Osteoblast (primary cell): ENCODE measurements around the gene MORN4. TPM values are rescaled to one million over a fixed set of nuclear protein-coding genes. Genes with fewer than 3 reads are reported as not detected.

Source experiments
- DNase-seq: peaks from one replicate; pipeline ENCODE4 v3.0.0; 2011; ENCODE audit warnings: low spot score, mixed read lengths; ENCODE audit not compliant: insufficient read length; ENCODE audit errors: missing footprints
- H2AFZ ChIP-seq: 2 replicates; pipeline ENCODE4 v1.6.0; 2011; ENCODE audit warnings: mild to moderate bottlenecking, low read length
- H3K27ac ChIP-seq: 2 replicates; pipeline ENCODE4 v1.5.1; 2011; ENCODE audit warnings: mild to moderate bottlenecking, low read depth, low read length, moderate library complexity
- H3K27me3 ChIP-seq: 2 replicates; pipeline ENCODE4 v1.6.0; 2012; ENCODE audit warnings: mild to moderate bottlenecking, control low read depth, inconsistent platforms, low read length, moderate library complexity; ENCODE audit not compliant: insufficient read depth
- H3K36me3 ChIP-seq: 2 replicates; pipeline ENCODE4 v1.5.1; 2011; ENCODE audit warnings: mild to moderate bottlenecking, low read length, control low read depth, moderate library complexity; ENCODE audit not compliant: insufficient read depth
- H3K4me1 ChIP-seq: 2 replicates; pipeline ENCODE4 v1.5.1; 2011; ENCODE audit warnings: mild to moderate bottlenecking, low read length, control low read depth, moderate library complexity; ENCODE audit not compliant: insufficient read depth
- H3K4me2 ChIP-seq: 2 replicates; pipeline ENCODE4 v1.6.0; 2011; ENCODE audit warnings: mild to moderate bottlenecking, low read length; ENCODE audit not compliant: insufficient read depth
- H3K4me3 ChIP-seq: fragments of 200-600 bp; sonication (generic); 3 replicates; pipeline ENCODE4 v1.5.1; 2012; ENCODE audit warnings: mild to moderate bottlenecking, low read length, inconsistent platforms; ENCODE audit not compliant: insufficient read depth
- H3K79me2 ChIP-seq: 2 replicates; pipeline ENCODE4 v1.6.0; 2012; ENCODE audit warnings: mild to moderate bottlenecking, low read length, control low read depth, inconsistent platforms; ENCODE audit not compliant: insufficient read depth
- H3K9me3 ChIP-seq: 2 replicates; pipeline ENCODE4 v1.5.1; 2011; ENCODE audit warnings: low read depth, low read length, control low read depth
- H4K20me1 ChIP-seq: 2 replicates; pipeline ENCODE4 v1.6.0; 2012; ENCODE audit warnings: mild to moderate bottlenecking, low read length, control low read depth; ENCODE audit not compliant: insufficient read depth
- CTCF ChIP-seq: IDR thresholded peaks from 2 replicates; pipeline ENCODE4 v1.5.1; 2011; ENCODE audit warnings: mild to moderate bottlenecking, low read depth, low read length, moderate library complexity; ENCODE audit errors: extremely low read depth
- total RNA-seq: library from RNA; depleted of rRNA; stranded (reverse); fragments of >200 nt; gene quantifications from 2 replicates; pipeline ENCODE4 v1.2.3, GENCODE V29; 2012

The MORN4 gene
- total RNA-seq, 1 donor: 4.0 TPM

- Histone ChIP-seq H3K9me3 (no peaks in the 10 kb centered on the region), H3K36me3 (no peaks in the 10 kb centered on the region), H3K27ac (no peak overlapping the region), H2AFZ (no peak overlapping the region), H3K4me3 (no peak overlapping the region), H4K20me1 (peaks cover 4% of the 10 kb centered on the region), H3K79me2 (peaks cover 15% of the 10 kb centered on the region), H3K4me2 (no peak overlapping the region), H3K27me3 (no peaks in the 10 kb centered on the region), H3K4me1 (no peaks in the 10 kb centered on the region)
- no peak for TF ChIP-seq CTCF
- no peak for DNase-seq
Observed at GRCh38 chr10:97627731-97628130, 5.6 kb downstream of the MORN4 start.

- peaks cover 2% of the 10 kb centered on the region for H3K79me2 ChIP-seq
- no peaks in the 10 kb centered on the region for H3K36me3 ChIP-seq
- H3K27ac ChIP-seq: no peak overlapping the region
- no peaks in the 10 kb centered on the region for H3K9me3 ChIP-seq
- no peak for TF ChIP-seq CTCF
- no peak overlapping the region for H3K4me2 ChIP-seq
- no peak overlapping the region for H2AFZ ChIP-seq
- no peaks in the 10 kb centered on the region for H4K20me1 ChIP-seq
- no peak overlapping the region for H3K4me3 ChIP-seq
- no peak for DNase-seq
- no peaks in the 10 kb centered on the region for H3K4me1 ChIP-seq
- H3K27me3 ChIP-seq: no peaks in the 10 kb centered on the region
Observed at GRCh38 chr10:97623277-97623676, 10.0 kb downstream of the MORN4 start.

GRCh38 chr10:97618733-97619132, 14.6 kb downstream of the MORN4 start:
- no peak for TF ChIP-seq CTCF
- no peak overlapping the region for H3K27ac ChIP-seq
- H3K9me3 ChIP-seq: no peaks in the 10 kb centered on the region
- H3K4me3 ChIP-seq: no peak overlapping the region
- no peak overlapping the region for H2AFZ ChIP-seq
- no peak for DNase-seq
- H3K36me3 ChIP-seq: peaks cover 4% of the 10 kb centered on the region
- H3K79me2 ChIP-seq: peaks cover 2% of the 10 kb centered on the region
- no peaks in the 10 kb centered on the region for H4K20me1 ChIP-seq
- H3K4me1 ChIP-seq: no peaks in the 10 kb centered on the region
- no peak overlapping the region for H3K4me2 ChIP-seq
- H3K27me3 ChIP-seq: no peaks in the 10 kb centered on the region

GRCh38 chr10:97618285-97618684, 15.0 kb downstream of the MORN4 start:
- Histone ChIP-seq H3K4me2 (no peak overlapping the region), H3K27ac (no peak overlapping the region), H3K4me3 (no peak overlapping the region), H2AFZ (no peak overlapping the region), H3K4me1 (no peaks in the 10 kb centered on the region), H3K9me3 (no peaks in the 10 kb centered on the region), H3K79me2 (peaks cover 2% of the 10 kb centered on the region), H3K27me3 (no peaks in the 10 kb centered on the region), H3K36me3 (peaks cover 4% of the 10 kb centered on the region), H4K20me1 (no peaks in the 10 kb centered on the region)
- no peak for DNase-seq
- TF ChIP-seq CTCF: no peak
